Neuronal stem cell (in vitro differentiated cells): ENCODE data around the gene TMUB2.

Experiments
- DNase-seq: peaks from one replicate; pipeline ENCODE4 v3.0.0-alpha.2; 2013; ENCODE audit warnings: low spot score
- H2AFZ ChIP-seq: one replicate; pipeline ENCODE4 v1.6.1; 2013; ENCODE audit warnings: mild to moderate bottlenecking, low read length, inconsistent platforms
- H2AK5ac ChIP-seq: 2 replicates; pipeline ENCODE4 v1.6.1; 2013; ENCODE audit warnings: low read depth, mild to moderate bottlenecking, inconsistent platforms, low read length, moderate library complexity, mixed read lengths
- H2BK120ac ChIP-seq: 2 replicates; pipeline ENCODE4 v1.6.1; 2013; ENCODE audit warnings: low read depth, mild to moderate bottlenecking, inconsistent platforms, low read length, moderate library complexity, mixed read lengths
- H2BK12ac ChIP-seq: one replicate; pipeline ENCODE4 v1.6.1; 2013; ENCODE audit warnings: low read length, inconsistent platforms
- H2BK15ac ChIP-seq: 2 replicates; pipeline ENCODE4 v1.6.1; 2013; ENCODE audit warnings: mild to moderate bottlenecking, low read length, inconsistent platforms, mixed read lengths
- H2BK5ac ChIP-seq: one replicate; pipeline ENCODE4 v1.6.1; 2013; ENCODE audit warnings: inconsistent platforms, mild to moderate bottlenecking, low read length, moderate library complexity
- H3K14ac ChIP-seq: one replicate; pipeline ENCODE4 v1.6.1; 2013; ENCODE audit warnings: low read length, inconsistent platforms
- H3K18ac ChIP-seq: 2 replicates; pipeline ENCODE4 v1.6.1; 2013; ENCODE audit warnings: low read length, inconsistent platforms
- H3K23ac ChIP-seq: 2 replicates; pipeline ENCODE4 v1.6.1; 2013; ENCODE audit warnings: low read depth, mild to moderate bottlenecking, mixed read lengths, low read length, inconsistent platforms; ENCODE audit not compliant: poor library complexity
- H3K27ac ChIP-seq: replicated peaks from 3 replicates; pipeline ENCODE4 v1.5.1; 2013; ENCODE audit warnings: low read length, inconsistent platforms
- H3K27me3 ChIP-seq, 3 experiments: 2 replicates each; pipeline ENCODE4 v1.6.1; 2013; ENCODE audit warnings: low read length in 3 of 3, mild to moderate bottlenecking in 2 of 3, inconsistent platforms in 1 of 3, low read depth in 1 of 3, mixed read lengths in 1 of 3, moderate library complexity in 1 of 3; ENCODE audit not compliant: control insufficient read depth in 3 of 3, insufficient read depth in 3 of 3
- H3K36me3 ChIP-seq, 2 donors: replicated peaks in 1 of 2; 2 replicates each; pipeline ENCODE4 v1.6.1; 2013; ENCODE audit warnings: low read length in 2 of 2; ENCODE audit not compliant: control insufficient read depth in 2 of 2, insufficient read depth in 2 of 2
- H3K4ac ChIP-seq: 2 replicates; pipeline ENCODE4 v1.6.1; 2013; ENCODE audit warnings: inconsistent platforms, mild to moderate bottlenecking, low read length, moderate library complexity
- H3K4me1 ChIP-seq, 2 donors: 1 replicate in 1 of 2; 2 replicates in 1 of 2; pipeline ENCODE4 v1.6.1; 2013; ENCODE audit warnings: low read length in 2 of 2, low read depth in 1 of 2; ENCODE audit not compliant: control insufficient read depth in 2 of 2, insufficient read depth in 1 of 2
- H3K4me2 ChIP-seq: one replicate; pipeline ENCODE4 v1.6.1; 2013; ENCODE audit warnings: mild to moderate bottlenecking, low read length, inconsistent platforms; ENCODE audit not compliant: insufficient read depth, poor library complexity, severe bottlenecking
- H3K4me3 ChIP-seq, 2 donors: 2 replicates each; pipeline ENCODE4 v1.5.1; 2013; ENCODE audit warnings: low read length in 2 of 2, mild to moderate bottlenecking in 2 of 2, inconsistent platforms in 1 of 2, moderate library complexity in 1 of 2
- H3K79me1 ChIP-seq: one replicate; pipeline ENCODE4 v1.6.1; 2013; ENCODE audit warnings: low read depth, mild to moderate bottlenecking, inconsistent platforms, low read length, moderate library complexity
- H3K9ac ChIP-seq: one replicate; pipeline ENCODE4 v1.6.1; 2013; ENCODE audit warnings: mild to moderate bottlenecking, low read depth, low read length, inconsistent platforms; ENCODE audit not compliant: poor library complexity
- H3K9me3 ChIP-seq, 2 donors: replicated peaks in 1 of 2; 2 replicates each; pipeline versions ENCODE3 to v1.6.1; 2013; ENCODE audit warnings: low read length in 2 of 2, mild to moderate bottlenecking in 2 of 2, inconsistent platforms in 1 of 2, low read depth in 1 of 2, mixed read lengths in 1 of 2, moderate library complexity in 1 of 2; ENCODE audit not compliant: control insufficient read depth in 2 of 2, insufficient read depth in 1 of 2
- H4K8ac ChIP-seq: one replicate; pipeline ENCODE4 v1.6.1; 2013; ENCODE audit warnings: low read depth, mild to moderate bottlenecking, inconsistent platforms, low read length, moderate library complexity
- H4K91ac ChIP-seq: one replicate; pipeline ENCODE4 v1.6.1; 2013; ENCODE audit warnings: low read length, low read depth, mild to moderate bottlenecking, inconsistent platforms; ENCODE audit not compliant: poor library complexity
- WGBS, 2 donors: extraction: QIAGEN DNeasy Blood & Tissue Kit; methylation state at CpG; one replicate each; pipeline ENCODE4 v1.1.7; 2013; ENCODE audit warnings: missing lambda C conversion rate in 2 of 2, mixed read lengths in 1 of 2; ENCODE audit not compliant: insufficient read length in 2 of 2, insufficient replicate concordance in 1 of 2; ENCODE audit errors: extremely low coverage in 2 of 2; 5-methylcytosine and 5-hydroxymethylcytosine counted together

The TMUB2 gene

DNA sequence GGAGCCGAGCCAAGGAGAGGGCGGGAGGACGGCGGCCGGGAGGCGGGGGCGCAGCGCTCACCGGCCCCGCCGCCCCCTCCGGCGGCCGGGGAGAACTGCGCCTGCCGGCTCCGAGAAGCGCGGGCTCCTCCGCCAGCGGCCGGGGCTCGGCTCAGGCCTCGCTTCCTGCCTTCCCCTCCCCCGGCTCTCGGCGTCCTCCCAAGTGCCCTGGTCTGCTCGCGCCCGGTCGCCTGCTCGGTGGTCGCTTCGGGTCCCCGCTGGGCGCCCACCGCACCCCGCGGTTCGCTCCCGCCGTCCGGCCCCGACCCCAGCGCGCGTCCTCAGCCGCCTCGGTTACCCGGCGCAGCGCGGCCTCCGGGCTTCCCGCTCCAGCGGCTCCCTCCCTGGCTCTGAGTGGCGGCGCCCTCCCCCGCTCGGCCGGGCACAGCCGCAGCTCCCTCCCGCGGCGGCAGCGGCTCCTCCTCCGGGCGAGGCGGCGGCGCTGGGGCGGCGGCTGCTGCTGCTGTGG lies 32.4 kb downstream of the TMUB2 start:
- Histone ChIP-seq H3K18ac (peak overlapping the region; percentile 98), H4K91ac (no peak overlapping the region), H2BK5ac (peak overlapping the region; percentile 98), H3K9me3 (no peaks in the 10 kb centered on the region), H2BK120ac (no peak overlapping the region), H2BK15ac (no peak overlapping the region), H3K36me3 (peaks cover 27 to 36% of the 10 kb centered on the region in 2 donors), H2BK12ac (no peak overlapping the region), H3K9ac (peak overlapping the region; percentile 94), H3K27me3 (no peaks in the 10 kb centered on the region), H3K4me2 (peak overlapping the region; percentile 52), H4K8ac (peak overlapping the region; percentile 6), H3K4ac (peak overlapping the region; percentile 54), H3K14ac (peak overlapping the region; percentile 95), H2AK5ac (no peak overlapping the region), H2AFZ (peak overlapping the region; percentile 61), H3K4me1 (peaks cover 10 to 13% of the 10 kb centered on the region in 2 donors), H3K79me1 (peaks cover 12% of the 10 kb centered on the region), H3K27ac (peak overlapping the region; percentile 91), H3K4me3 (peak overlapping the region; percentile 94 to 97), H3K23ac (peak overlapping the region; percentile 50)
- no CpG with 5 or more reads among the region's 73 CpGs for WGBS, 2 donors
- DNase-seq = peak; percentile 76

DNA sequence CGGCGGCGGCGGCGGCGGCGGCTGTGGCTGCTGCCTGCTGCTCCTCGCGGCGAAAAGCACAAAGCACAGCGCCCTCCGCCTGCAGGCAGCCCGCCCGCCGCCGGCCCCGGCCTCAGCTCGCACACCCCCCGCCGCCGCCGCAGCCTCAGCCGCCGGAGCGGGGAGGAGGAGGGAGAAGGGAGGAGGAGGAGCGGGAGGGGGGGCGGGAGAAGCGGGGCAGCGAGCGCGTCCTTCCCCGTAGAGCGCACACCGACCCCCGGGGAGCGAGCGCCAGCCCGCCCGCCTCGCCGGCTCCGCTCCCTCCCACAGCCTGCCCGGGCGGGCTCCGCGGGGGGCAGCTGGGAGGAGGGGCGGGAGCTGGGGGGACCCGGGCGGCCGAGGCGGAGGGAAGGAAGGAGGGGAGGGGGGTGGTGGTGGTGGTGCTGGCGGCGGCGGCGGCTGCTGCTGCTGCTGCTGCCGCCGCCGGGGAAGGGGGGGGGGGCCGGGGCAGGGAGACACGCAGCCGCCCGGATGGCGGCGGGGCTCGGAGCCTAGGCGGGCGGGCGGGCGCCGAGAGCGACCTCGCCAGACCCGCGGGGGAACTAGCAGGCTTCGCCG lies 32.9 kb downstream of the TMUB2 start, which contains the start of gene UBTF:
TSS of gene UBTF (minus strand) at position 60 of the 597 bp plus-strand sequence. CDS start 1,446 bp downstream, outside the sequence.
- Histone ChIP-seq H3K14ac (peak within 1 kb of the TSS; percentile 95), H2BK15ac (peak within 1 kb of the TSS; percentile 90), H3K4me2 (peak within 1 kb of the TSS; percentile 69), H2BK120ac (no peak within 1 kb of the TSS), H4K91ac (no peak within 1 kb of the TSS), H4K8ac (peak within 1 kb of the TSS; percentile 6), H3K4ac (peak within 1 kb of the TSS; percentile 95), H2AFZ (peak within 1 kb of the TSS; percentile 75), H3K36me3 (peaks cover 21 to 31% of the 10 kb centered on the region in 2 donors), H3K4me3 (peak within 1 kb of the TSS; percentile 94 to 98), H3K4me1 (peaks cover 10 to 13% of the 10 kb centered on the region in 2 donors), H3K9ac (peak within 1 kb of the TSS; percentile 100), H2BK5ac (peak within 1 kb of the TSS; percentile 98), H2BK12ac (no peak within 1 kb of the TSS), H2AK5ac (peak within 1 kb of the TSS; percentile 96), H3K9me3 (no peaks in the 10 kb centered on the region), H3K18ac (peak within 1 kb of the TSS; percentile 98), H3K27me3 (no peaks in the 10 kb centered on the region), H3K79me1 (peaks cover 12% of the 10 kb centered on the region), H3K23ac (peak within 1 kb of the TSS; percentile 50), H3K27ac (peak within 1 kb of the TSS; percentile 91)
- WGBS, 2 donors = no CpG with 5 or more reads among the region's 76 CpGs
- peak; percentile 70 for DNase-seq

DNA sequence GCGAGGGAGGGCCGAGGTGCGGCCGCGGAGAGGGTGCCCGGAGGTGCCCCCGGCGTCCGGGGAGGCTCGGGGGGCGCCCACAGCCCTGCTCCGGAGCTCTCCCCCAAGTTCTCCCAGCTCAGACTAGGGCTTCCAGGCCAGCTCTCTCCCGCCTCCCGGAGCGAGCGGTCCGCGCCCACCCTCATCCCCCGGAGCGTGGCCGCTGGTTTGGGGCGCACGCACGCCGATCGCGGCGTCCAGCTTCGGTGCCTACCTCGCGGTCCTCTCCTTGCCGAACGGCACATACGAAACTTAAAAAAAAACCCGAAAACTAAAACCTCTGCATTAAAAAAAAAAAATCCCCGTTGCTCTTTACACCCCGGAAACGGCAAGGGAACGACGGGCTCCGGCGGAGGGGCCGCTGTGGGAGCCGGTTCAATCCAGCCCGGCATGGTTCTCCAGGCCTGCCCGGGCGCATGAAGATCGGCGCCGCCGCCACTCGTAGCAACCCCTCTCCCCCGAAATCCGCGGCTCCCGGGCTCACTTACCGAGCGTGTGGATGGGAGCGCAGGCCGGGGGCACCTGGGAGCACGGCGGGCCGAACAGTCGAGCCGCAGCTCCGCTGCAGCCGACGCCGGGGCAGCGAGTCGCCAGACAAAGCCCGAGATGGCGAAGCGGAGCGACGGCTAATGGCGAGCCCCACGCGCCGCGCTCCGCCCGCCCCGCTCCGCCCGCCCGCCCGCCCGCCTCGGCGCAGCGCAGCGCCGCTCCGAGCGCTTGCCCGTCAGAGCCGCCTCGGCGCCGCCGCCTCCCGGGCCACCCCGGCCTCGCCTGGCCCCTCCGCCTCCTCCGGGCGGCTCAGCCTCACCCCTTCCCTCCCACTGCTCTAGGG lies 33.7 kb downstream of the TMUB2 start:
- WGBS, 2 donors = no CpG with 5 or more reads among the region's 108 CpGs
- peak overlapping the region; percentile 91 for H3K27ac ChIP-seq
- peak overlapping the region; percentile 96 for H2AK5ac ChIP-seq
- no peak overlapping the region for H4K8ac ChIP-seq
- H2BK5ac ChIP-seq = peak overlapping the region; percentile 97
- peaks cover 10 to 13% of the 10 kb centered on the region in 2 donors for H3K4me1 ChIP-seq
- H3K4me2 ChIP-seq = peak overlapping the region; percentile 69
- peak overlapping the region; percentile 95 for H3K18ac ChIP-seq
- H3K9me3 ChIP-seq = no peaks in the 10 kb centered on the region
- H2AFZ ChIP-seq = peak overlapping the region; percentile 75
- peak overlapping the region; percentile 100 for H3K9ac ChIP-seq
- no peak overlapping the region for H2BK120ac ChIP-seq
- H3K4ac ChIP-seq = peak overlapping the region; percentile 95
- peaks cover 12% of the 10 kb centered on the region for H3K79me1 ChIP-seq
- H4K91ac ChIP-seq = no peak overlapping the region
- no peak overlapping the region for H2BK12ac ChIP-seq
- peak overlapping the region; percentile 94 to 98 for H3K4me3 ChIP-seq
- peak overlapping the region; percentile 90 for H2BK15ac ChIP-seq
- H3K36me3 ChIP-seq = peaks cover 16 to 23% of the 10 kb centered on the region in 2 donors
- peak overlapping the region; percentile 59 for H3K14ac ChIP-seq
- no peaks in the 10 kb centered on the region for H3K27me3 ChIP-seq
- H3K23ac ChIP-seq = peak overlapping the region; percentile 50
- peak; percentile 43 for DNase-seq
